ENCODE data around the gene UMAD1.

- TF ChIP-seq, protein P1, sequence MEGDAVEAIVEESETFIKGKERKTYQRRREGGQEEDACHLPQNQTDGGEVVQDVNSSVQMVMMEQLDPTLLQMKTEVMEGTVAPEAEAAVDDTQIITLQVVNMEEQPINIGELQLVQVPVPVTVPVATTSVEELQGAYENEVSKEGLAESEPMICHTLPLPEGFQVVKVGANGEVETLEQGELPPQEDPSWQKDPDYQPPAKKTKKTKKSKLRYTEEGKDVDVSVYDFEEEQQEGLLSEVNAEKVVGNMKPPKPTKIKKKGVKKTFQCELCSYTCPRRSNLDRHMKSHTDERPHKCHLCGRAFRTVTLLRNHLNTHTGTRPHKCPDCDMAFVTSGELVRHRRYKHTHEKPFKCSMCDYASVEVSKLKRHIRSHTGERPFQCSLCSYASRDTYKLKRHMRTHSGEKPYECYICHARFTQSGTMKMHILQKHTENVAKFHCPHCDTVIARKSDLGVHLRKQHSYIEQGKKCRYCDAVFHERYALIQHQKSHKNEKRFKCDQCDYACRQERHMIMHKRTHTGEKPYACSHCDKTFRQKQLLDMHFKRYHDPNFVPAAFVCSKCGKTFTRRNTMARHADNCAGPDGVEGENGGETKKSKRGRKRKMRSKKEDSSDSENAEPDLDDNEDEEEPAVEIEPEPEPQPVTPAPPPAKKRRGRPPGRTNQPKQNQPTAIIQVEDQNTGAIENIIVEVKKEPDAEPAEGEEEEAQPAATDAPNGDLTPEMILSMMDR (IDR thresholded peaks at IDR 0.05) = no peak
- no peak for TF ChIP-seq ZFX (IDR thresholded peaks at IDR 0.05; ENCODE audit: borderline replicate concordance)
Measured at GRCh38 chr7:7617550-7617949, 23.0 kb upstream of the UMAD1 start.

Data from 22Rv1 (cell line).